Skin epidermis (tissue), 12 donors: ENCODE data around the gene DPM2.
A peak's percentile ranks its signal among the peaks of the same experiment; 100 is the strongest.

Experiments
- H3K27ac ChIP-seq, 21 experiments: fragments of 200-600 bp; sonication (generic) in 11 of 21; one replicate each; pipeline ENCODE4 v1.5.0; 2020; ENCODE audit warnings: mild to moderate bottlenecking in 3 of 21, inconsistent platforms in 2 of 21, moderate library complexity in 2 of 21
- H3K4me3 ChIP-seq, 7 experiments: fragments of 200-600 bp; sonication (generic) in 2 of 7; one replicate each; pipeline ENCODE4 v1.5.0; 2020; ENCODE audit warnings: inconsistent platforms in 2 of 7, mild to moderate bottlenecking in 2 of 7, moderate library complexity in 1 of 7

Gene DPM2, protein sequence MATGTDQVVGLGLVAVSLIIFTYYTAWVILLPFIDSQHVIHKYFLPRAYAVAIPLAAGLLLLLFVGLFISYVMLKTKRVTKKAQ

DNA sequence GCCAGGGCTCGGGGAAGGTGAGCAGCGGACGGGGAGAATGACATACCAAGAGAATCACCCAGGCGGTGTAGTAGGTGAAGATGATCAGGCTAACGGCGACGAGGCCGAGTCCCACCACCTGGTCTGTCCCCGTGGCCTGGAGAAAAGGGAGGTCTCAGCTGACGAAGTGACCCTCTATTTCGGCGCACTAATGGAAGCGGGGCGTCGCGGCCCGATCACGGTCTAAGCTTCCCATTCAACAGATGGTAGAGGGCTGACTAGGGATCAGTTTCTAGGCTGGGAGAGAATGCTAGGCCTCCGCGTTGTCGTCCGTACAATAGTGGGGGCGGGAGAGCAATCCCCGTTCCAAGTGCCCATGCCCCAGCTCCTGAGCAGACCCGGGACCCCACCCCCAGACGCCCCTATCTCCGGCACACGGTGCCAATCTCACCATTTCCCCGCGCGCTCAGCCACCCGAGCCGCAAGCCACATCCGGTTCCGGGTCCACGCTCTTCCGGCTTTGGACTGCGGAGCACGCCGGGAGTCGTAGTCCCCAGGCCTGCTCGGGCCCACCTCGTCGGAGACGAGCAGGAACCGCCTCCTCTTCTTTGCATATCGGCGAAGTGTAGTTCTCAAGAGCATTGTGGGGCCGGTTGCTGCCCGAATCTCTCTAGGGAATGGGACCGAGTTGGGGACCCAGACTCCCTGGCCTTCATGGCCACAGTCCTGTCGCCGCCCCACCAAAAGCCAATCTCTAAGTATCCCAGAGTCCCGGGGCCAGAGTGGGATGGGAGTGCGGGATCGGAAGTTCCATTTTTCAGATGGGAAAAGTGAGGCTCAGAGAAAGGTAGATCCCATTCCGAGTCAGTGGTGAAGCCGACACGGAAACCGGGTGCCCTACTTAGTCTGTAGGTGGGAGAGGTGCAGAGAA lies at the start of gene DPM2:
Gene DPM2 (minus strand): TSS at position 467 of the 910 bp plus-strand sequence. CDS start 34 bp downstream, at position 433.
- H3K27ac ChIP-seq, result peak within 1 kb of the TSS in 20 of 21 experiments; percentile 43 to 91 (median 76)

DNA sequence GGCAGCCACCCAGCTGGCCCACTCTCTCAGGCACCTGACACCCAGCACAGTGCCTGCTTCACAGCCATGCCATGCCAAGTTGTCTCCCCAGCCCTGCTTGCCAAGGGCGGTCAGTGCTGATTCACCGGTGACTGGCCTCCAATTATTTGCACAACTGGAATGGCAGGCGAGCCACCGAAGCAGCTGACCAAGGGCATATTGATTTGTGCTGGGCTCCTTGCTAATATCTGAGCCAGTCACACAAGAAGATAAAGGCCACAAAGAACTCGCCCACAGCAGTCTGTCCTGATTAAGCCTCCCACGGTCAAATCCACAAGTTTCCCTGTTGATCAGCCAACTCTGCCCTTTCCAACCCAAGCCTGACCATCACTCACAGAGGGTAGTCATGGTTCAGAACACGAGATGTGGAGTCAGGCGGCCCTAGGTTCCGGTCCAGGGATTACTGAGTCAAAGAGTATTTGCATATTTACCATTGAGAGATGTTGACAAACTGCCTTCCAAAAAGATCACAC lies 49.5 kb upstream of the DPM2 start:
- Histone ChIP-seq H3K4me3 (no peak overlapping the region), H3K27ac (no peak overlapping the region)

More for the DNA sequence above, at the start of gene DPM2:
- H3K4me3 ChIP-seq, result peak within 1 kb of the TSS; percentile 50 to 81 (median 71)

DNA sequence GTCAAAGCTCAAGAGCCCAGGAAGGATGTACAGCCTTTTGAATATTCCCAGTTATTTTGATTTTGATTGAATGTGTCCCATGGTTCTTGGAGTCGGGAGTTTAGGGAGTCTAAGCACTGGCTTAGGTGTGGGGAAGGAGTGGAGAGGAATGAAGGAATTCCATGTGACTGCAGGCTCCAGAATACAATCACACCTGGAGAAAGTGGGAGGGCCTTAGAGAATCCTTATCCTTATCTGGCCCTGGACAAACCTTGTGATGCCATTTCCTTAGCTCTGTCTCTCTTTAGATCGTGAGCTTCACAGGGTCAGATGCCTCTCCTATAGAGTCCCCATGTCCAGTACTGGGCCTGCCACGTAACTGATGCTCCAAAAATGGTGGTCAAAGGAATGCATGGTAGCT lies 47.4 kb upstream of the DPM2 start:
- Histone ChIP-seq H3K27ac (no peak overlapping the region), H3K4me3 (no peak overlapping the region)

- Histone ChIP-seq H3K4me3 (no peak overlapping the region), H3K27ac (peak overlapping the region in 1 of 21 experiments; percentile 2)
Observed at GRCh38 chr9:127983847-127984289, 46.2 kb upstream of the DPM2 start.

GRCh38 chr9:127982912-127983311 lies 45.3 kb upstream of the DPM2 start:
- peak overlapping the region in 1 of 21 experiments; percentile 24 for H3K27ac ChIP-seq
- H3K4me3 ChIP-seq, result no peak overlapping the region

- Histone ChIP-seq H3K4me3 (peak overlapping the region; percentile 31 to 90 (median 62)), H3K27ac (peak overlapping the region in 20 of 21 experiments; percentile 72 to 93 (median 85))
Observed at GRCh38 chr9:127981559-127982121, 44.0 kb upstream of the DPM2 start.

GRCh38 chr9:127980706-127981558 lies 43.3 kb upstream of the DPM2 start, which contains the start of gene EEIG1:
Gene EEIG1 (minus strand): TSS chr9:127980989. CDS start chr9:127980137, 852 bp downstream.
- peak within 1 kb of the TSS; percentile 73 to 93 (median 89) for H3K27ac ChIP-seq
- H3K4me3 ChIP-seq, result peak within 1 kb of the TSS; percentile 48 to 90 (median 75)

- Histone ChIP-seq H3K27ac (peak overlapping the region; percentile 73 to 93 (median 86)), H3K4me3 (peak overlapping the region; percentile 48 to 90 (median 75))
Observed at GRCh38 chr9:127980060-127980705, 42.5 kb upstream of the DPM2 start.

GRCh38 chr9:127979333-127980059 lies 41.8 kb upstream of the DPM2 start:
- Histone ChIP-seq H3K4me3 (peak overlapping the region; percentile 48 to 90 (median 75)), H3K27ac (peak overlapping the region; percentile 73 to 93 (median 86))

DNA sequence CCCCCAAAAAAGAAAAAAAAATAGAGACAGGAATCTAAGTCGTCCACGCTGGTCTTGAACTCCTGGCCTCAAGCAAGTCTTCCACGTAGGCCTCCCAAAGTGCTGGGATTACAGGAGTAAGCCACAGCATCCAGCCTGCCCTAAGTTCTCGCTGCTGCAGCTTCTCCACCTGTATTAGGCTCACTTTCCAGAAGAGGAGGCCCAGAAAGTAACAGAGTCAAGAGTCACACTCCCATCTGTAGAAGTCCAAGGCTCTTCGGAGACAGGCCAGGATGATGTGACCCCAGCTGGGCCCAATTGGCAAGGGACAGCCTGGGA lies 41.3 kb upstream of the DPM2 start:
- peak overlapping the region in 19 of 21 experiments; percentile 73 to 93 (median 89) for H3K27ac ChIP-seq
- H3K4me3 ChIP-seq, result peak overlapping the region; percentile 48 to 90 (median 75)

- H3K4me3 ChIP-seq, result peak overlapping the region; percentile 48 to 90 (median 75)
- H3K27ac ChIP-seq, result peak overlapping the region in 20 of 21 experiments; percentile 8 to 93 (median 88)
Observed at GRCh38 chr9:127977884-127978647, 40.4 kb upstream of the DPM2 start.

- H3K4me3 ChIP-seq, result peak overlapping the region; percentile 48 to 90 (median 75)
- peak overlapping the region in 19 of 21 experiments; percentile 8 to 93 (median 89) for H3K27ac ChIP-seq
Observed at GRCh38 chr9:127977009-127977883, 39.6 kb upstream of the DPM2 start.

GRCh38 chr9:127976498-127976897 lies 38.8 kb upstream of the DPM2 start:
- H3K4me3 ChIP-seq, result peak overlapping the region in 4 of 7 experiments; percentile 4 to 78 (median 68)
- H3K27ac ChIP-seq, result peak overlapping the region in 16 of 21 experiments; percentile 12 to 93 (median 89)

- Histone ChIP-seq H3K4me3 (peak overlapping the region in 3 of 7 experiments; percentile 4 to 78 (median 4)), H3K27ac (peak overlapping the region in 14 of 21 experiments; percentile 1 to 93 (median 90))
Observed at GRCh38 chr9:127975376-127976315, 38.0 kb upstream of the DPM2 start.

DNA sequence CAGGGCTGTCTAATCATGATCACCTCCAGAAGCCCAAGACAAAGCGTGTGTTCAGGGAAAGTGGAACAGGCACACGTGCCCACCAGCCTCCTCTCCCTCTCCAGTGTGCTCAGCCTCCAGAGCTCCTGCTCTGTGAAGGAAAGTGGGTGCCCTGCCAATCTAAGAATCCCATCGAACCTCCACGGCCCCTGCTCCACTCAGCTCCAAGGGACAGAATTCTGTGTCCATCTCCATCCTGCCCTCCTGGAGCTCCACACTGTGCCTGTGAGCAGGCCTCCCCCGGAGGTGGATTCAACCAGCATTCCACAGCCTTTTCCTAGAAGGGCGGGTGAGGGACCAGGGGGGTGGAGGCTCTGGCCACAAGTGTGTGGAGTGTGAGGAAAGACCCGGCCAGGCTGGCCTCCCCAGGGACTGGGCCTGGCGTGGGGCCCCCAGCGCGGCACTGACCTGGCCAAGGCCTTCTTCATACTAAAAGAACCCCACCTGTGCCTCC lies 37.2 kb upstream of the DPM2 start:
- Histone ChIP-seq H3K4me3 (no peak overlapping the region), H3K27ac (peak overlapping the region in 14 of 21 experiments; percentile 1 to 93 (median 90))
